Keratinocyte (primary cell): ENCODE results near the gene TLCD2. TPM values are rescaled to one million over a fixed set of nuclear protein-coding genes. Genes with fewer than 3 reads are reported as not detected.
A peak's percentile ranks its signal among the peaks of the same experiment; 100 is the strongest.

ENCODE experiments used
- DNase-seq: peaks from one replicate; pipeline ENCODE4 v3.0.0-alpha.2; 2011; ENCODE audit warnings: low read depth, missing footprints, low spot score
- FAIRE-seq: peaks from 2 replicates; lab custom pipeline; 2011; peaks lifted over from hg19 to GRCh38; lab: Jason Lieb, UNC
- H2AFZ ChIP-seq: 2 replicates; pipeline ENCODE4 v1.6.0; 2012; ENCODE audit warnings: low read length, control low read depth, inconsistent platforms; ENCODE audit not compliant: control insufficient read depth
- H3K27ac ChIP-seq: 2 replicates; pipeline ENCODE4 v1.5.1; 2011; ENCODE audit warnings: low read length; ENCODE audit not compliant: control insufficient read depth, insufficient read depth
- H3K27me3 ChIP-seq: 3 replicates; pipeline ENCODE4 v1.6.0; 2011; ENCODE audit warnings: low read length; ENCODE audit not compliant: control insufficient read depth, insufficient read depth; ENCODE audit errors: extremely low read depth
- H3K36me3 ChIP-seq, 2 experiments: 2 replicates in 1 of 2; 3 replicates in 1 of 2; pipeline ENCODE4 v1.5.1; 2011; ENCODE audit warnings: low read length in 2 of 2, mild to moderate bottlenecking in 1 of 2; ENCODE audit not compliant: control insufficient read depth in 2 of 2, insufficient read depth in 2 of 2; ENCODE audit errors: extremely low read depth in 1 of 2
- H3K4me1 ChIP-seq: 3 replicates; pipeline ENCODE4 v1.5.1; 2011; ENCODE audit warnings: low read length; ENCODE audit not compliant: control insufficient read depth, insufficient read depth; ENCODE audit errors: extremely low read depth
- H3K4me2 ChIP-seq: 3 replicates; pipeline ENCODE4 v1.6.0; 2011; ENCODE audit warnings: low read depth, low read length; ENCODE audit not compliant: control insufficient read depth, insufficient read depth; ENCODE audit errors: extremely low read depth
- H3K4me3 ChIP-seq, 3 experiments: fragments of 200-600 bp in 1 of 3; sonication (generic) in 1 of 3; 2 replicates in 2 of 3; 3 replicates in 1 of 3; pipeline ENCODE4 v1.5.1; 2011 to 2016; ENCODE audit warnings: low read length in 3 of 3, mild to moderate bottlenecking in 3 of 3, control low read depth in 2 of 3, inconsistent platforms in 1 of 3, low read depth in 1 of 3, mixed read lengths in 1 of 3, mixed run types in 1 of 3, moderate library complexity in 1 of 3; ENCODE audit not compliant: control insufficient read depth in 2 of 3, insufficient read depth in 2 of 3; ENCODE audit errors: extremely low read depth in 1 of 3
- H3K79me2 ChIP-seq: 2 replicates; pipeline ENCODE4 v1.6.0; 2012; ENCODE audit warnings: low read length; ENCODE audit not compliant: control insufficient read depth, insufficient read depth
- H3K9ac ChIP-seq: 3 replicates; pipeline ENCODE4 v1.6.0; 2011; ENCODE audit warnings: low read length; ENCODE audit not compliant: control insufficient read depth, insufficient read depth; ENCODE audit errors: extremely low read depth
- H3K9me1 ChIP-seq: 3 replicates; pipeline ENCODE4 v1.6.0; 2011; ENCODE audit warnings: low read length; ENCODE audit not compliant: control insufficient read depth, insufficient read depth; ENCODE audit errors: extremely low read depth
- H3K9me3 ChIP-seq: 2 replicates; pipeline ENCODE4 v1.5.1; 2012; ENCODE audit warnings: low read depth, low read length; ENCODE audit not compliant: control insufficient read depth
- H4K20me1 ChIP-seq: 3 replicates; pipeline ENCODE4 v1.6.0; 2011; ENCODE audit warnings: low read length; ENCODE audit not compliant: control insufficient read depth, insufficient read depth; ENCODE audit errors: extremely low read depth
- EZH2 ChIP-seq: IDR thresholded peaks from one replicate; pipeline ENCODE4 v1.6.1; 2012; ENCODE audit warnings: inconsistent platforms, mild to moderate bottlenecking, low read length, moderate library complexity
- dilution Hi-C: fragments of 300-500 bp; cut with MboI; formaldehyde crosslinking; loops from one replicate; pipeline ENCODE4 v1.7.0; 2020; ENCODE audit warnings: low sequenced_read_pairs; ENCODE audit not compliant: extremely low pct_ligation_motif_present
- polyA plus RNA-seq, 5 experiments: library from polyadenylated mRNA; depleted of rRNA in 3 of 5; stranded (reverse) in 3 of 5; stranded (forward) in 1 of 5; unstranded in 1 of 5; fragments of >200 nt; gene quantifications; 1 replicate in 1 of 5; 2 replicates in 3 of 5; 3 replicates in 1 of 5; pipeline versions ENCODE4 v1.2.1 to v1.2.3, GENCODE V29; 2011 to 2012; ENCODE audit warnings: missing spikeins in 2 of 5, low read depth in 1 of 5, low replicate concordance in 1 of 5
- TF ChIP-seq, protein P1 (sequence below), 3 experiments: IDR thresholded peaks in 1 of 3; conservative IDR thresholded peaks in 1 of 3; optimal IDR thresholded peaks in 1 of 3; 2 replicates in 2 of 3; 3 replicates in 1 of 3; pipeline versions ENCODE3 to v1.5.1; 2011; ENCODE audit warnings: low read length in 3 of 3, mild to moderate bottlenecking in 3 of 3, moderate library complexity in 2 of 3, control low read depth in 1 of 3, inconsistent platforms in 1 of 3; ENCODE audit not compliant: insufficient read depth in 2 of 3; ENCODE audit errors: extremely low read depth in 1 of 3

The TLCD2 gene
- polyA plus RNA-seq, 1 donor (not counting 4 experiments of a cell fraction or from before 2014, with no cell fraction given): 0.75 TPM

DNA sequence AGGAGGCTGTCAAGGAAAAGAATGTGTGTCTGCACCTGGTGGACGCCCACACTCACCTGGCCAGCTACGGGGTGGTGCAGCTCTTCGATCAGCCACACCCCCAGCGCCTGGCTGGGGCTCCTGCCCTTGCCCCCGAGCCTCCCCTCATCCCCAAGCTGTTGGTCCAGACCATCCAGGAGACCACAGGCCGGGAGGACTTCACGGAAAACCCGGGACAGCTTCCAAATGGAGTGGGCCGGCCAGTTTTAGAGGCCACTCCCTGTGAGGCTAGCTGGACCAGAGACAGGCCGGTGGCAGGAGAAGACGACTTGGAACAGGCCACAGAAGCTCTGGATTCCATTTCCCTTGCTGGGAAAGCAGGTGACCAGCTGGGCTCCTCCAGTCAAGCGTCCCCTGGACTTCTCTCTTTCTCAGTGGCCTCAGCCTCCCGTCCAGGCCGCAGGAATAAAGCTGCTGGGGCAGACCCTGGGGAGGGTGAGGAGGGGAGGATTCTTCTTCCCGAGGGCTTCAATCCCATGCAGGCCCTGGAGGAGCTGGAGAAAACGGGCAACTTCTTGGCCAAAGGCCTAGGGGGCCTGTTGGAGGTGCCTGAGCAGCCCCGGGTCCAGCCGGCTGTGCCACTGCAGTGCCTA, 16.6 kb upstream of the TLCD2 start:
- Histone ChIP-seq H3K9ac (no peak overlapping the region), H3K4me1 (peaks cover 17% of the 10 kb centered on the region), H3K4me2 (no peak overlapping the region), H3K9me3 (no peaks in the 10 kb centered on the region), H3K79me2 (peaks cover 13% of the 10 kb centered on the region), H3K27me3 (no peaks in the 10 kb centered on the region), H2AFZ (no peak overlapping the region), H3K36me3 (peaks cover 5 to 9% of the 10 kb centered on the region in 2 experiments), H4K20me1 (no peaks in the 10 kb centered on the region), H3K9me1 (no peaks in the 10 kb centered on the region), H3K27ac (no peak overlapping the region), H3K4me3 (no peak overlapping the region)
- DNase-seq (no peak), FAIRE-seq (no peak)
- no peak for TF ChIP-seq EZH2
- TF ChIP-seq, protein P1, sequence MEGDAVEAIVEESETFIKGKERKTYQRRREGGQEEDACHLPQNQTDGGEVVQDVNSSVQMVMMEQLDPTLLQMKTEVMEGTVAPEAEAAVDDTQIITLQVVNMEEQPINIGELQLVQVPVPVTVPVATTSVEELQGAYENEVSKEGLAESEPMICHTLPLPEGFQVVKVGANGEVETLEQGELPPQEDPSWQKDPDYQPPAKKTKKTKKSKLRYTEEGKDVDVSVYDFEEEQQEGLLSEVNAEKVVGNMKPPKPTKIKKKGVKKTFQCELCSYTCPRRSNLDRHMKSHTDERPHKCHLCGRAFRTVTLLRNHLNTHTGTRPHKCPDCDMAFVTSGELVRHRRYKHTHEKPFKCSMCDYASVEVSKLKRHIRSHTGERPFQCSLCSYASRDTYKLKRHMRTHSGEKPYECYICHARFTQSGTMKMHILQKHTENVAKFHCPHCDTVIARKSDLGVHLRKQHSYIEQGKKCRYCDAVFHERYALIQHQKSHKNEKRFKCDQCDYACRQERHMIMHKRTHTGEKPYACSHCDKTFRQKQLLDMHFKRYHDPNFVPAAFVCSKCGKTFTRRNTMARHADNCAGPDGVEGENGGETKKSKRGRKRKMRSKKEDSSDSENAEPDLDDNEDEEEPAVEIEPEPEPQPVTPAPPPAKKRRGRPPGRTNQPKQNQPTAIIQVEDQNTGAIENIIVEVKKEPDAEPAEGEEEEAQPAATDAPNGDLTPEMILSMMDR (optimal IDR thresholded peaks at IDR 0.05 in 1 of 3, IDR thresholded peaks at IDR 0.05 in 1 of 3, conservative IDR thresholded peaks at IDR 0.05 in 1 of 3; ENCODE audit: extremely low read depth in 1 of 3, insufficient read depth in 2 of 3, low read length in 3 of 3): no peak
- dilution Hi-C loops: no loop called here

DNA sequence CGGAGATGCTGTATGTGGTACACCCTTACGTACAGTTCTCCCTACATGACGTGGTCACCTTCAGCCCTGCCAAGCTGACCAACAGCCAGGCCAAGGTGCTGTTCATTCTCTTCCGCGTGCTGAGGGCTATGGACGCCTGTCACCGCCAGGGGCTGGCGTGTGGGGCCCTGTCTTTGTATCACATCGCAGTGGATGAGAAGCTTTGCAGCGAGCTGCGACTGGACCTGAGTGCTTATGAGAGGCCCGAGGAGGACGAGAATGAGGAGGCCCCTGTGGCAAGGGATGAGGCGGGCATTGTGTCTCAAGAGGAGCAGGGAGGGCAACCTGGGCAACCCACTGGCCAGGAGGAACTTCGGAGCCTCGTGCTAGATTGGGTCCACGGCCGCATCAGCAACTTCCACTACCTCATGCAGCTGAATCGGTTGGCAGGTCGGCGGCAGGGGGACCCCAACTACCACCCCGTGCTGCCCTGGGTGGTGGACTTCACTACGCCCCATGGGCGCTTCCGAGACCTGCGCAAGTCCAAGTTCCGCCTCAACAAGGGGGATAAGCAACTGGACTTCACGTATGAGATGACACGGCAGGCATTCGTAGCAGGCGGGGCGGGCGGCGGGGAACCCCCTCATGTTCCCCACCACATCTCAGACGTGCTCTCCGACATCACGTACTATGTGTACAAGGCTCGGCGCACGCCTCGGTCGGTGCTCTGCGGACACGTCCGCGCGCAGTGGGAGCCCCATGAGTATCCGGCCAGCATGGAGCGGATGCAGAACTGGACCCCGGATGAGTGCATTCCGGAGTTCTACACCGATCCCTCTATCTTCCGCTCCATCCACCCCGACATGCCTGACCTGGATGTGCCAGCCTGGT, 15.7 kb upstream of the TLCD2 start:
- dilution Hi-C loops: no loop called here
- H3K9me1 ChIP-seq: no peaks in the 10 kb centered on the region
- peak overlapping the region; percentile 83 for H3K4me2 ChIP-seq
- no peaks in the 10 kb centered on the region for H3K27me3 ChIP-seq
- H4K20me1 ChIP-seq: no peaks in the 10 kb centered on the region
- H3K36me3 ChIP-seq: peaks cover 5 to 9% of the 10 kb centered on the region in 2 experiments
- H3K4me1 ChIP-seq: peaks cover 11% of the 10 kb centered on the region
- peaks cover 13% of the 10 kb centered on the region for H3K79me2 ChIP-seq
- peak overlapping the region; percentile 69 to 79 (median 76) for H3K4me3 ChIP-seq
- FAIRE-seq (no peak), DNase-seq (no peak)
- H3K27ac ChIP-seq: no peak overlapping the region
- no peak overlapping the region for H2AFZ ChIP-seq
- TF ChIP-seq EZH2: no peak
- TF ChIP-seq, protein P1 (optimal IDR thresholded peaks at IDR 0.05 in 1 of 3, IDR thresholded peaks at IDR 0.05 in 1 of 3, conservative IDR thresholded peaks at IDR 0.05 in 1 of 3; ENCODE audit: extremely low read depth in 1 of 3, insufficient read depth in 2 of 3, low read length in 3 of 3): no peak
- no peaks in the 10 kb centered on the region for H3K9me3 ChIP-seq
- no peak overlapping the region for H3K9ac ChIP-seq
